HEK293T (cell line): ENCODE measurements around the gene CFAP92.

Experiments
- ARNT ChIP-seq: fragments of 450-650 bp; IDR thresholded peaks from 2 replicates; pipeline ENCODE4 v1.6.1; 2017; ENCODE audit warnings: mild to moderate bottlenecking
- BHLHE40 ChIP-seq: fragments of 450-650 bp; IDR thresholded peaks from 2 replicates; pipeline ENCODE4 v1.6.1; 2016; ENCODE audit warnings: mild to moderate bottlenecking, moderate library complexity, borderline replicate concordance
- CTBP1 ChIP-seq: fragments of 450-650 bp; IDR thresholded peaks from 2 replicates; pipeline ENCODE4 v1.6.1; 2016; ENCODE audit warnings: borderline replicate concordance
- ELF4 ChIP-seq: fragments of 450-650 bp; IDR thresholded peaks from 2 replicates; pipeline ENCODE4 v1.6.1; 2017; ENCODE audit warnings: antibody characterized with exemption
- FOXA1 ChIP-seq: fragments of 450-650 bp; IDR thresholded peaks from 2 replicates; pipeline ENCODE4 v1.6.1; 2016; ENCODE audit warnings: mild to moderate bottlenecking
- FOXK2 ChIP-seq: fragments of 450-650 bp; IDR thresholded peaks from 2 replicates; pipeline ENCODE4 v1.6.1; 2016; ENCODE audit warnings: mild to moderate bottlenecking
- FOXM1 ChIP-seq: fragments of 450-650 bp; IDR thresholded peaks from 2 replicates; pipeline ENCODE4 v1.6.1; 2017; ENCODE audit warnings: mild to moderate bottlenecking, borderline replicate concordance
- L3MBTL2 ChIP-seq: fragments of 450-650 bp; conservative IDR thresholded peaks from 2 replicates; pipeline ENCODE4 v1.6.1; 2016; ENCODE audit warnings: mild to moderate bottlenecking
- LEF1 ChIP-seq: fragments of 450-650 bp; IDR thresholded peaks from 2 replicates; pipeline ENCODE4 v1.6.1; 2017; ENCODE audit warnings: mild to moderate bottlenecking, borderline replicate concordance
- NFRKB ChIP-seq: fragments of 450-650 bp; IDR thresholded peaks from 2 replicates; pipeline ENCODE4 v1.6.1; 2016; ENCODE audit warnings: mild to moderate bottlenecking, moderate library complexity
- SP1 ChIP-seq: fragments of 450-650 bp; IDR thresholded peaks from 2 replicates; pipeline ENCODE4 v1.6.1; 2017
- TARDBP ChIP-seq: fragments of 450-650 bp; IDR thresholded peaks from 2 replicates; pipeline ENCODE4 v1.6.1; 2016
- ZNF384 ChIP-seq: fragments of 450-650 bp; IDR thresholded peaks from 2 replicates; pipeline ENCODE4 v1.6.1; 2016
- TF ChIP-seq, protein P1 (sequence below): fragments of 450-650 bp; IDR thresholded peaks from 2 replicates; pipeline ENCODE4 v1.6.1; 2016

DNA sequence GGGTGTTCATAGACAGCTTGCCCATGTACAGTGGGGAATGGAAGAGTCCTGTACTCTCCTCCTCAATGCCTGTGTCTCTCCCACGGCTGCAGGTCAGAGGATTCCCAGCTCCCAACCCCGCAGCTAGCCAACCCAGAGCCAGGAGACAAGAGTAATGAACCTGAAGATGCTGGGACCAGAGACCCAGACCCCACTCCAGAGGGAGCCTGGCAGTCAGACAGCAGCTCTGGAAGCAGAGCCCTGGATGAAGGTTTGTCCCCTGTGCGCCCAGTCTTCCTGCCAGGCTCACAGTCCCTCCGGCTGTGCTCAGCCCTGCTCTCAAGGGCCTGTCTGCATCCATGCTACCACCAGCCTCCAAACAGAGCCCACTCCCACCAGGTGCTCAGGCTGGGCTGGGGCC lies 36.7 kb upstream of the CFAP92 start:
- TF ChIP-seq BHLHE40 (no peak), CTBP1 (no peak), FOXK2 (no peak), ZNF384 (no peak), SP1 (no peak), FOXA1 (no peak), TARDBP (no peak), ELF4 (no peak), ARNT (no peak), FOXM1 (no peak), L3MBTL2 (no peak), NFRKB (no peak), LEF1 (no peak)
- TF ChIP-seq, protein P1, sequence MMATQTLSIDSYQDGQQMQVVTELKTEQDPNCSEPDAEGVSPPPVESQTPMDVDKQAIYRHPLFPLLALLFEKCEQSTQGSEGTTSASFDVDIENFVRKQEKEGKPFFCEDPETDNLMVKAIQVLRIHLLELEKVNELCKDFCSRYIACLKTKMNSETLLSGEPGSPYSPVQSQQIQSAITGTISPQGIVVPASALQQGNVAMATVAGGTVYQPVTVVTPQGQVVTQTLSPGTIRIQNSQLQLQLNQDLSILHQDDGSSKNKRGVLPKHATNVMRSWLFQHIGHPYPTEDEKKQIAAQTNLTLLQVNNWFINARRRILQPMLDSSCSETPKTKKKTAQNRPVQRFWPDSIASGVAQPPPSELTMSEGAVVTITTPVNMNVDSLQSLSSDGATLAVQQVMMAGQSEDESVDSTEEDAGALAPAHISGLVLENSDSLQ, result no peak
